Fibroblast of peridontal ligament (primary cell): ENCODE measurements around the gene MATN1.

Source experiments
- DNase-seq: peaks from one replicate; pipeline ENCODE4 v3.0.0-alpha.2; 2010; ENCODE audit errors: extremely low read depth

The MATN1 gene

DNA sequence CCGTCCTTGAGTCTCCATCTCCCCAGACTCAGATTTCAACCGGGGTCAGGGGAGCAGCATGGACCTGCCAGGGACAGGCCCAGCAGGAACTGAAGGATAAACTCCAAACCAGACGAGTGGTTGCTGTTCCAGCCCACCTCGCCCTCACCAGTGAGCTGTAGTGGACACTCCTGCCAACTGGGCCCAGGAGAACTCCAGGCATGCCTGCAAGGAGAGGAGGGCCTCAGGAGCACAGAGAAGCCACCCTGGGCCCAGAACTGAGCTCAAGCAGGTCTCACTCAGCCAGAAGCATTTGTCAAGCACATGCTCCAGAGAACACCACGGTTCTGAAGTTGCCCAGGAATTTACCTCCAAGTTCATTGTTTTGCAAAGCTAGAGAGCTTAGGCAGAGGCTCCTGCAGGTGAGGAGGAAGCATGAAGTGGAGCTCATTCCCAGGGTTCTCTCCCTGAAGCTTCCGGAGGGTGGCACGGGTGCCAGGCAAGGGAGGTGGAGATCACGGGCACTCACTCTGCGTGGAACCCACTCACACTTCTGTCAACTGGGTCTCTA is 61.0 kb downstream of the MATN1 start:
- DNase-seq: no peak

DNA sequence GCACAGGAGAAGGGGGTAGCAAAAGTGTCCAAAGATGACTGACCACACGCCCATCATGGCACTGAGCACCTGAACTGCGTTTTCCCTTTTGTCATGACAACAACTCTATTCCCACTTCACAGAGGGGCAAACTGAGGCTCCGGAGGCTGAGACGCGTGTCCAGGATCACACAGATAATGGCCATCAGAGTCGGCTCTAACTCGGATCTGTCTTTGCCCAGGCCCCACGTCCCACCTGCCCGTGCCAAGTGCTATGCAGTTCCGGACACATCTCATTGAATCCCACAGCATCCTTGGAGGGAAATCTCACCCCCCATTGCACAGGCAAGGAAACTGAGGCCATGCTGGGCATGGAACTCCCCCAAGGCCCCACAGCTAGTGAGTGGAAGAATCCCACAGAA is 62.1 kb downstream of the MATN1 start:
- no peak for DNase-seq
